Parathyroid adenoma (tissue), 2 donors: ENCODE data around the gene RAB21.

Experiments used
- H2AFZ ChIP-seq: fragments of 300-600 bp; sonication (generic); one replicate; pipeline ENCODE4 v1.7.0; 2017; ENCODE audit warnings: antibody characterized with exemption, mild to moderate bottlenecking
- H3K27ac ChIP-seq: fragments of 300-600 bp; sonication (generic); one replicate; pipeline ENCODE4 v1.7.0; 2017
- H3K27me3 ChIP-seq: fragments of 300-600 bp; sonication (generic); one replicate; pipeline ENCODE4 v1.7.0; 2017; ENCODE audit warnings: low read length; ENCODE audit not compliant: control insufficient read depth, insufficient read depth
- H3K36me3 ChIP-seq: fragments of 300-600 bp; sonication (generic); one replicate; pipeline ENCODE4 v1.7.0; 2017; ENCODE audit warnings: low read length; ENCODE audit not compliant: control insufficient read depth, insufficient read depth
- H3K4me1 ChIP-seq: fragments of 300-600 bp; sonication (generic); one replicate; pipeline ENCODE4 v1.7.0; 2017; ENCODE audit warnings: control low read depth
- H3K4me2 ChIP-seq: fragments of 300-600 bp; sonication (generic); one replicate; pipeline ENCODE4 v1.7.0; 2017; ENCODE audit warnings: low read length
- H3K4me3 ChIP-seq: fragments of 300-600 bp; sonication (generic); one replicate; pipeline ENCODE4 v1.7.0; 2017; ENCODE audit warnings: low read depth, low read length
- H3K79me2 ChIP-seq: fragments of 300-600 bp; sonication (generic); one replicate; pipeline ENCODE4 v1.7.0; 2017; ENCODE audit warnings: control low read depth
- H3K9ac ChIP-seq: fragments of 300-600 bp; sonication (generic); one replicate; pipeline ENCODE4 v1.7.0; 2017; ENCODE audit warnings: mild to moderate bottlenecking
- H3K9me3 ChIP-seq: fragments of 300-600 bp; sonication (generic); one replicate; pipeline ENCODE4 v1.7.0; 2017; ENCODE audit warnings: low read length; ENCODE audit not compliant: control insufficient read depth
- TF ChIP-seq, protein P1 (sequence below): fragments of 300-600 bp; sonication (generic); IDR thresholded peaks from one replicate; pipeline ENCODE4 v1.7.0; 2017; ENCODE audit warnings: antibody characterized with exemption, mild to moderate bottlenecking
- donor health status: primary hyperparathyroidism.

RAB21 gene

DNA sequence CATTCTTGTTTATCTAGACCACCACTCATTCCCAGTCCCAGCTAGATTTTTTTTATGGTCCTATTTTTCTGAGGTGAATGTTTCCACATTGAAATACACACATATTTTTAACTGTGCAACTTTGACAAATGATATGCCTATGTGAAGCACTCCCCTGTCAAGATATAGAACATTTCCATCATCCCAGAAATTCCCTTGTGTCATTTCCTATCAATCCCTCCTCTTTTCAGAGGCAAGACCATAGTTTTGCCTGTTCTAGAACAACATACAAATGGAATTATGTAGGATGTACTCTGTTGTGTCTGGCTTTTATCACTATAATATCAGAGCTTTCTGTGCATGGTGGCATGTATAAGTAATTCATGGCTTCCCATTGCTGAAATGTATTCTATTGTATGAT, 36.1 kb upstream of the RAB21 start:
- no peak overlapping the region for H3K4me3 ChIP-seq
- H3K36me3 ChIP-seq: no peaks in the 10 kb centered on the region
- H3K27ac ChIP-seq: no peak overlapping the region
- no peaks in the 10 kb centered on the region for H3K79me2 ChIP-seq
- no peak overlapping the region for H3K9ac ChIP-seq
- TF ChIP-seq, protein P1, sequence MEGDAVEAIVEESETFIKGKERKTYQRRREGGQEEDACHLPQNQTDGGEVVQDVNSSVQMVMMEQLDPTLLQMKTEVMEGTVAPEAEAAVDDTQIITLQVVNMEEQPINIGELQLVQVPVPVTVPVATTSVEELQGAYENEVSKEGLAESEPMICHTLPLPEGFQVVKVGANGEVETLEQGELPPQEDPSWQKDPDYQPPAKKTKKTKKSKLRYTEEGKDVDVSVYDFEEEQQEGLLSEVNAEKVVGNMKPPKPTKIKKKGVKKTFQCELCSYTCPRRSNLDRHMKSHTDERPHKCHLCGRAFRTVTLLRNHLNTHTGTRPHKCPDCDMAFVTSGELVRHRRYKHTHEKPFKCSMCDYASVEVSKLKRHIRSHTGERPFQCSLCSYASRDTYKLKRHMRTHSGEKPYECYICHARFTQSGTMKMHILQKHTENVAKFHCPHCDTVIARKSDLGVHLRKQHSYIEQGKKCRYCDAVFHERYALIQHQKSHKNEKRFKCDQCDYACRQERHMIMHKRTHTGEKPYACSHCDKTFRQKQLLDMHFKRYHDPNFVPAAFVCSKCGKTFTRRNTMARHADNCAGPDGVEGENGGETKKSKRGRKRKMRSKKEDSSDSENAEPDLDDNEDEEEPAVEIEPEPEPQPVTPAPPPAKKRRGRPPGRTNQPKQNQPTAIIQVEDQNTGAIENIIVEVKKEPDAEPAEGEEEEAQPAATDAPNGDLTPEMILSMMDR: no peak
- no peaks in the 10 kb centered on the region for H3K9me3 ChIP-seq
- H2AFZ ChIP-seq: no peak overlapping the region
- no peaks in the 10 kb centered on the region for H3K27me3 ChIP-seq
- H3K4me1 ChIP-seq: no peaks in the 10 kb centered on the region
- no peak overlapping the region for H3K4me2 ChIP-seq

DNA sequence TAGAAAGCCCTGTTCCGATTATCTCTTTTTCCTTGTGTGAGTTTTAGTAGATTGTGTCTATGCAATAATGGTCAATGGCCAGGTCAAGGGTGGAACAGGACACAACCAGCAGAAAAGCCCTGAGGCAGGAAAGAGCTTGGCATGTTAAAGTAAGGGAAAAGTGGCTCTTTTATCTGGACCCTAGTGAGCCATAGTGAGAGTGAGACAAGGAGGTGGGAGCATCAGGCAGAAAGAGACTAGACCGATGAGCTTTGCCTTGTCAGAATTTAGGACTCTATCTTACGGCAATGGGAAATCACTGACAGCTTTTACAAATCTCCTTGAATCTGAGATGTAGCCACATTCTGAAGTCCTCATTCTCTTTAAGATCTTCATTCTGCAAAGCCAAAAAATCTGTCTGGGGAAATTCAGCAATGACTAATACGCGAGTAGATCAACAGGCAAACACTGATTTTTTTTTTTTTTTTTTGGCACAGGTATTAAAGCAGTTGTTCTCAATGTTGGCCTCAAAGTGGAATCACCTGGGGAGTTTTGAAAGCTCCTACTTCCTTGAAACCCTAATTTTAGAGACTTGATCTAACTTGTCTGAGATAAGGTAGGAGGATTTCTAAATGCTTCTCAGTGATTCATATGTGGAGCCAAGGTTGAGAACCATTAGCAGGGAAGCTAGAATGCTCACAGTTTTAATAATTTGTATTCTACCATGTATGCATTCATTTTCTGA, 34.9 kb upstream of the RAB21 start:
- no peak overlapping the region for H3K27ac ChIP-seq
- H3K27me3 ChIP-seq: no peaks in the 10 kb centered on the region
- TF ChIP-seq, protein P1: no peak
- H3K4me1 ChIP-seq: no peaks in the 10 kb centered on the region
- H3K4me3 ChIP-seq: no peak overlapping the region
- no peaks in the 10 kb centered on the region for H3K9me3 ChIP-seq
- no peak overlapping the region for H2AFZ ChIP-seq
- no peaks in the 10 kb centered on the region for H3K36me3 ChIP-seq
- no peak overlapping the region for H3K4me2 ChIP-seq
- H3K79me2 ChIP-seq: no peaks in the 10 kb centered on the region
- H3K9ac ChIP-seq: no peak overlapping the region

DNA sequence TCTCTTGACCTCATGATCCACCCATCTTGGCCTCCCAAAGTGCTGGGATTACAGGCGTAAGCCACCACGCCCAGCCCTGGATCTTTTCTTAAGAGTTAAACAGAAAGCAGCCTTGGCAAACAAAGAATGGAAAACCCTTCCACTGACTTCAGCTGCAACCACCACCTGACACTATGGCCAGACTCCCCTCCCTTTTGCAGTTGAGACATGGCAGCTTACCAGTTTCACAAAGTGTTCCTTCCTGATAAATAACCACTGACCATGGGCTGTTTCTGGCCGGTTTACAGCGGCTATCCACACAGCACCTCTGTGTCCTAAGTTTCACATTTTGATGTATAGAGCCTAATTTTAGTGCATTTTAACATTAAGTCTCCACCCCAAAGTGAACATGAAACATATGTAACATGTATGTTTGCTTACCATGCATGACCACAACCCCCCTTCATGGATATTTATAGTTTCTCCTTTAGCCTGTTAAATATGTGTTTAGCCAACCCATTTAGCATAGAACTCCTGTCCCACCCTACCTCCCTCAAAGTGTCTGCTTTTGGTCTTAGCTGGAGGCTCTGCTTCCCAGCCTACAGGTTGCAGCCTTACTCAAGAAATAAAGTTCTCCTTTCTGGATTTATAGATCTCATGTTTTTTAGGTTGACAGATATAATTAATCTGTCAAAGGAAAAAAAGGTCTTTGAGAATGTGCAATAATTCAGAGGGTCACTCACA, 32.7 kb upstream of the RAB21 start:
- Histone ChIP-seq H3K4me3 (no peak overlapping the region), H3K9ac (no peak overlapping the region), H3K4me2 (no peak overlapping the region), H2AFZ (no peak overlapping the region), H3K4me1 (no peaks in the 10 kb centered on the region), H3K27me3 (no peaks in the 10 kb centered on the region), H3K27ac (no peak overlapping the region), H3K9me3 (no peaks in the 10 kb centered on the region), H3K36me3 (no peaks in the 10 kb centered on the region), H3K79me2 (no peaks in the 10 kb centered on the region)
- TF ChIP-seq, protein P1: no peak

DNA sequence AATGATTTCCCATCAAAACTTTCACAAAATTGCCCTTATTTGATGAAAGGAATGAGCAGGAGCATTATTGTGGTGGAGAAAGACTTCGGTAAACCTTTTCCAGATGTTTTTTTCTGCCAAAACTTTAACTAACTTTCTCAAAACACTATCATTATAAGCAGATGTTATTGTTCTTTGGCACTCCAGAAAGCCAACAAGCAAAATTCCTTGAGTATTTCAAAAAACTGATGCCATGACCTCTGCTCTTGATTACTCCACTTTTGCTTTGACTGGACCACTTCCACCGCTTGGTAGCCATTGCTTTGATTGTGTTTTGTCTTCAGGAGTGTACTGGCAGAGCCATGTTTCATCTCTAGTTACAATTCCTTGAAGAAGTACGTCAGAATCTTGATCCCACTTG, 29.7 kb upstream of the RAB21 start:
- no peaks in the 10 kb centered on the region for H3K9me3 ChIP-seq
- no peaks in the 10 kb centered on the region for H3K36me3 ChIP-seq
- no peak overlapping the region for H3K9ac ChIP-seq
- no peak overlapping the region for H3K4me3 ChIP-seq
- H3K27ac ChIP-seq: no peak overlapping the region
- no peaks in the 10 kb centered on the region for H3K27me3 ChIP-seq
- TF ChIP-seq, protein P1: no peak
- H3K4me1 ChIP-seq: no peaks in the 10 kb centered on the region
- H2AFZ ChIP-seq: no peak overlapping the region
- no peaks in the 10 kb centered on the region for H3K79me2 ChIP-seq
- no peak overlapping the region for H3K4me2 ChIP-seq

DNA sequence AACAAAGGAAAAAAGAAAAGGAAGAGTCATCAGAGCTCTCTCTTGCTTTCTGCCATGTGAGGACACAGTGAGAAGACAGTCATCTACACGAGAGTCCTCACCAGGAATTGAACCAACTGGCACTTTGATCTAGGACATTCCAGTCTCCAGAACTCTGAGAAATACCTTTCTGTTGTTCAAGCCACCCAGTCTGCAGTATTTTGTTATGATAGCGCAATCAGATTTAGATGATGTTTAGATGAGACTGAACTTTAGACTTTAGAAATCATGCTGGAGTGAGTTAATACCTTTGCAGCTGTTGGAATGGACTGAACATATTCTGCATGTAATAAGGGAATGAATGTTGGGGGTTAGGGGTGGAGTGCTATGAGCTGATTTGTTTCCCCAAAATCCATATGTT, 28.1 kb upstream of the RAB21 start:
- Histone ChIP-seq H3K4me1 (no peaks in the 10 kb centered on the region), H2AFZ (no peak overlapping the region), H3K27ac (no peak overlapping the region), H3K4me3 (no peak overlapping the region), H3K79me2 (no peaks in the 10 kb centered on the region), H3K27me3 (no peaks in the 10 kb centered on the region), H3K36me3 (no peaks in the 10 kb centered on the region), H3K9ac (no peak overlapping the region), H3K4me2 (no peak overlapping the region), H3K9me3 (no peaks in the 10 kb centered on the region)
- TF ChIP-seq, protein P1: no peak
